HG03521 (cell line): ENCODE results near the gene CYP46A1.
A peak's percentile ranks its signal among the peaks of the same experiment; 100 is the strongest.

Source experiments
- ATAC-seq: cut with Tn5 transposase; IDR thresholded peaks from one replicate; pipeline ENCODE4 v1.9.1; 2021; ENCODE audit warnings: mild to moderate bottlenecking, moderate library complexity; ENCODE audit not compliant: unreplicated experiment

CYP46A1 gene

DNA sequence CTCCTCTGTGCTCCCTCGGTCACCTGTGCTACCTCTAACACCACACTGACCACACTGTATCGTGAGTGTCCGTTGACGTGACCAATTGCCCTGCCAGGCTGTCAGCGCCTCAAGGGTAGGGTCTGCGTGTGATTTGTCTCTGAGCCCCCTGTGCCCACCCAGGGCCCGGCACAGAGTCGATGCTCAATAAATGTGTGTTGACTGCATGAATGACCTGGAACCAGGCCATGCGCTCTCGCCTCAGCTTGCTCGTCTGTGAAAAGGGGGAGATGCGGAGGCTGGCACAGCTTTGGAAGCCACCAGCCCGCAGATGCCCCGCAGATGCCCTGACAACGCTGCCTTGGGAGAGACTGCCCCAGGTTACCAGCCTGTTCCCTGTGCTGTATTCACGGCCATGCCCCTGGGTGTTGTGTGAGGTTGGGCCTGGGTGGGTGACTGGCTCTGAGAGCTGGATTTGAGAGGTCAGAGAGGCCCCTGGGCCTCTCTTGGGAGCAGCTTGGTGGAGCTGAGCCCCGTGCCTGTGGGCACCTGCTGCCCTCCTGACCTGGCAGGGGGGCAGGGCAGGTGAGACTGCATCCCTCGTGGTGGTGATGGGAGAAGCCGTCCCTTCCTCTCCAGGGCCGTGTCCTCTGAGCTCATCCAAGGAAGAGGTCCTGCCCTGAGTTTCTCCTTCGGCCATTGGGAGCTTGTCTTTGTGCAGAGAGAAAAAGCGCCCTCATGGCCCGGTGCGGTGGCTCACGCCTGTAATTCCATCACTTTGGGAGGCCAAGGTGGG lies 43.2 kb downstream of the CYP46A1 start:
- ATAC-seq, result no peak

DNA sequence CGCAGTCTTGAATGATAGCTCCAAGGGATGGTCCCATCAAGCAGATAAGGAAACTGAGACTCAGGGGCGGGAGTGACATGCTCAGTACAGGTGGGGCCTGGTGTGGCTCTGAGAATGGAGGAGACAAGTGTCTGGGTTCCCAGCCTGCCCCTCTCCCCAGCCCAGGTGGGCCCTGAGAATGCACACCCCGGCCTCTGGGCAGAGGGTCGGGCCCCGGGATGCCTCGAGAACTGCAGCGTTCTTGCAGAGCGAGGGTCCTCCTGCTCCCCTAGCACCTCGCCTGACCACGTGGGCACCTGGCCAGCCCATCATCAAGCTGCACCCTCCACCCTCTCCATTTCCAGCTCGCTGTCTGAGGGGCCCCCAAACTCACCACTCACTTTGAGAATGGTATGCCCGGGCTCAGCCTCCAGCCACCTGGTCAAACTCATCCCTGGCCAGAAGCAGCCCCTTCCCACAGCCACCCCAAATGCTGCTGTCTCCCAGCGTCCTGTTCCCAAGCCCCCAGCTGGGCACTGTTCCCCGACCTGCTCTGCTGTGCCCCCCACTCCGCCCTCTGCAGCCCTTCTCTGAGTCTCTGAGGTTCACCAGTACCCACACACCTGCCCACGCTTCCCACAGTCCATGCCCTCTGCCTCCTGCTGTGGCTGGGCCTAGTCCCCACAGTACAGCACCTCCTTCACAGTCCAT lies 44.3 kb downstream of the CYP46A1 start:
- ATAC-seq, result no peak

DNA sequence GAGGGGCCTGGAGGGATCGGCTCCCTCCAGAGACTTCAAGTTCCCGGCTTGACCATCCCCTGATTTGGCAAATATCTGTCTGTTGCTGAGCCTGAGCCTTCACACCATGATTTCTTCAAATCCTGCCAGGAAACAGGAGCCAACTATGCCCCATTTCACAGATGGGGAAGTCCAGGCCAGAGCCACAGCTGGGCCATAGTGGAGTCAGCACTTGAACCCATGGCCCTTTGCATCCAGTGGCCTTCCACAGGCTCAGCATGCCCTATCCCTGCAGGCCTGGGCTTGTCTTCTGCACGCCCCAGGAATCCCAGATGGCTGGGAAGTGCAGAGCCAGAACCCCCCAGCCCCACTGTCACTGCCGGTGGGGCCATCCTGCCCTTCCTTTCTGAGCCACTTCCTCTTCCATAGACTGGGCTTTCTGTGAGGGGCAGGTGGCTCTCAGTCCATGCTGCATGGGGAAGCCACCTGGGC lies 44.9 kb downstream of the CYP46A1 start:
- ATAC-seq, result no peak

DNA sequence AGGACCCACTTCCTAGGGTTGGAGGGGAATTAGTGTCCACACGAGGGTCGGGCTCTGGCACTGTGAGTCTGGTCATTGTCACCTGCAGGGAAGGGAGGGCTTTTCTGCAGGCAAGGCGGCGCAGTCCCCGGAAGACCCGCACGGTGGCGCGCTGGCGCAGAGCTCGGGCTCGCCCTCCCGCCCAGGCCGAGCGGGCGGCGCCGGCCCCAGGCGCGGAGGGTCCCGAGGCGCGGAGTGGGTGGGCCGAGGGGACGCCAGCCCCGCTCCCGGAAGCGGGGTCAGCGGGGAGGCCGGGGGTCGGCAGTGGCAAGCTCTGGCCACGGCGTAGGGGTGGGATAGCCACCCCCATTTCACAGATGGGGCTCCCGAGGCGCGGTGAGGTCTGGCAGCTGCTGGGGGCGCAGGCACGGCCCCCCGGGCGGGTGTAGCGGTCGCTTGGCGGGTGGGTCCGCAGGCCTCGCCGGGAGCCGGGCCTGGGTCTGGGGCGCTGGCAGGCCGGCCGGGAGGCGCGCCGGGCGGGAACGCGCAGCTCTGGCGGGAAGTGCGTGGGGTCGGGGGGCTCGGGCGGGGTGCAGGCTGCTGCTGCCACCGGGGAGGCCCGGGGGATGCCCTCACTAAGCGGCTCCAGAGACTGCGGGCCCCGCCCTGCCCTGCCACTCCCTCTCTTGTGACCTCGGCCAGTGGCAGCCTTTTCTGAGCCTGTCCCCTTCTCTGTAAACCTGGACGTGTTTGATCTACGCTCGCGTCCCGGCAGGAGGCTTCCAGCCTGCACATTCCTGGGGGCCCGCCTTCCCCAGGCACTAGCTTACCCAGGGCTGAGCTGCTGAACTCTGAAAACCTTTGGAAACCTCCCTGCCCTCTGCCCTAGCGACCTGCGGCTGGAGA lies 46.1 kb downstream of the CYP46A1 start:
- ATAC-seq, result peak; percentile 55

DNA sequence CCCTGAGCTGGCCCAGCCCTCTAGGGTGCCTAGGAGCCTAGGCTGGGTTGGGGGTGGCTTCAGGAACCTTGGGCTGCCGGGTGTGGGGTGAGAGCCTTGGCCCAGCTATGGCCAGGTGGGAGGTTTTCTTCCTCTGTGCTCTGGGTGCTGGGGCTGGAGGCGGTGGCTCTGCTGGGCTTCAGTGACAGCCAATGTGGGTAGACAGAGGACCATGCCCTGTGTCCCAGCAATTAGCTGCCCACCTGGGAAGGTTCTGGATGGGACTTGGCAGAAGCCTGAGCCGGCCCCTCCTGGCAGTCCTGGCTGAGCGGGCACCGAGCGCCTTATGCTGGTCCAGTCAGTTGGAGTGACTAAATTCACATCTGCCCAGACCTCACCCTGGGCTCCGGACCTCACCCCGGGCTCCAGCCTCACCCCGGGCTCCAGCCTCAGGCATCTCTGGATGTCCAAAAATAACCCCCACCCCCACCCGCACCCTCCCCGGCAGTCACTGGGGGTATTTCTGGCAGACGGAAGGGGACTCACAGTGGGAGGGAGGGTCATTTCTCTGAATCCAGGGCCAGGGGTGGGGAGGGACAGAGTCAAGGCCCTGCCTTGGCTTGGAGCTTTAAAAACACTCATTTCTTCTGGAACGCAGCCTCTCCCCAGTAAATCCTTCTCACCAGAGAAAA lies 46.9 kb downstream of the CYP46A1 start:
- ATAC-seq, result no peak

DNA sequence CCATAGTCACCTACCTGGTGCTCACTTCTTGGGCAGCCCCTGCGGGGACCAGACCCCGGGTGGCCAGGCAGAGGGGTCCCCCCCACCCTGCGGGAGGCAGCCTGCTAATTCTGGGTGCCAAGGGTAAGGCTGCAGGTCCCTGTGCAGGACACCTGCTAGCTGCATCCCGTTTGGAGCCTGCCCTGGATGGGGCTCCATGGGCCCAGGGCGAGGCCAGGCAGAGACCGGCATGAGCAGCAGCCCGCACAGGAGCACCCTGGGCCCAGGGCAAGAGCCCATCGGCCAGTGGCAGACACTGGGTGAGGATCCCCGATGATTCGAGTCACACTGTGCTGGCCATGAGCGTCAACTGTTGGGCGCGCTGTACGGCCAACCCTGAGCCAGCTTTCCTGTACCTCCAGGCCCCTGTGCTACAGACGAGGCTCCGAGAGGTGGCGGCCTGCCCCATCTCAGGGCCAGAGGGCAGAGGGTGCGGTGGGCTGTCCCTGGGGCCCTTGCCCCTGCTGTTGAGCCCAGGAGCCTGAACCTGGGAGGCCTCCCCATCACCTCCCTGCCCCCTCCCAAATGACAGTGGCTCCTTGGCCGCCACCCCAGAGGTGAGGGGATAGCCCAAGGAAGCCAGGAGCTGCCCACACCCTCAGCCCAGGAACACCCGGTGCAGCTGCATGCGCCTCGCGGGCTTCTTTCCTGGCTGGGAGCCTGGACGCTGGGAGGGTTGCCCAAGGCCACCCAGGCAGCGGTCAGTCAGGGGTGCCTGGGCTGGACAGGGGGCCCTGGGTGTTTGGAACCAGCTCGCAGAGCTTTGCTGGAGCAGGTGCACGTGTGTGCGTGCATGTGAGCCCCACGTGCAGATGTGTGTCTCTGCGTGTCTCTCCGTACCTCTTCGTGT lies 47.7 kb downstream of the CYP46A1 start:
- ATAC-seq, result no peak

DNA sequence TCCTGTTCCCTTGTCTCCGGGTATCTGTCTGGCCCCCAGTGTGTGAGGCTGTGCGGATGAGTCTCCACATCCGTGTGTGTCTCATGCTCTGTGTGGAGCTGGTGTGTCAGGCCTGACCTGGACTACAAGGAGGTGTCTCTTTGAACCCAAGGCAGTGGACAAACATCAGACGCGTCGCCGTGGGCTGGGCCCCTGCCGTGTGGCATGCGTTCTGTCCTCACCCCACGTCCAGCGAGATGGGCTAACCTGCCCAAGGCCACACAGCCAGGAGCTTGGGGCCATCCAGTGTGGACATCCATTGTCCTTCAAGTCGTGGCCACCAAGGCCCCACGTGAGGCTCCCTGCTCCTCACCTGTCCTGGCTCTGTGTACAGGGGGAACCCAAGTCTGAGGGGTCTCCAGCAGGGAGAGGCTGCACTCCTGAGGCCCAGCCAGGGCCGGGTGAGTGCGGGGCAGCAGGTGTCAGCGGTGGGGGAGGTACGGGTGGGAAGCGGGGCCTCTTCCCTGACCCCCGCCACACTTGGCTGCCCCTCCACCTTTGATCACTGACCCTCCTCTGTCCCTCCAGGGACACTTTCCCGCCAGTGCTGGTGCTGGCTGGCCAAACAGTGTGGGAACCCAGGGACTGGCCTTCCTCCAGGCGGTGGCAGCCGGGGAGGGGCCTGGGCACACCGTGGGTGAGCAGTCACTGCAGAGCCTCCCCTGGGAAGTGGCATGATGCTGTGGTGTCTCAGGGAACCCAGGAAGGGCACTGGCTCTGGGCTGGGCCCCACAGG lies 48.5 kb downstream of the CYP46A1 start:
- no peak for ATAC-seq

DNA sequence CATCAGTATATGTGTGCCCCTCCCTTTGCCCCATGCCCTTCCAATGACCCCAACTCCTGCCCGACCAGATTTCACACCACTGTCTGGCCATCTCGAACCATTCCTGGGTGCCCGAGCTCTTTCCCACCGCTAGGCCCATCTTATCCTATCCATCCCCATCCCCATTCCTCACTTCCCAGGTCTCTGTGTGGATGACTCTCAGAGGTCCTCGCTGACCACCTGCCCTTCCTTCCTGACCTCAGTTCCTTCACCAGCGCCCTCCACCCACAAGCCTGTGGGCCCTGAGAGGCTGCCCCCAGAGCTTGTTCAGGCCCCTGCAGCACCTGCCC lies 49.1 kb downstream of the CYP46A1 start:
- ATAC-seq, result no peak

DNA sequence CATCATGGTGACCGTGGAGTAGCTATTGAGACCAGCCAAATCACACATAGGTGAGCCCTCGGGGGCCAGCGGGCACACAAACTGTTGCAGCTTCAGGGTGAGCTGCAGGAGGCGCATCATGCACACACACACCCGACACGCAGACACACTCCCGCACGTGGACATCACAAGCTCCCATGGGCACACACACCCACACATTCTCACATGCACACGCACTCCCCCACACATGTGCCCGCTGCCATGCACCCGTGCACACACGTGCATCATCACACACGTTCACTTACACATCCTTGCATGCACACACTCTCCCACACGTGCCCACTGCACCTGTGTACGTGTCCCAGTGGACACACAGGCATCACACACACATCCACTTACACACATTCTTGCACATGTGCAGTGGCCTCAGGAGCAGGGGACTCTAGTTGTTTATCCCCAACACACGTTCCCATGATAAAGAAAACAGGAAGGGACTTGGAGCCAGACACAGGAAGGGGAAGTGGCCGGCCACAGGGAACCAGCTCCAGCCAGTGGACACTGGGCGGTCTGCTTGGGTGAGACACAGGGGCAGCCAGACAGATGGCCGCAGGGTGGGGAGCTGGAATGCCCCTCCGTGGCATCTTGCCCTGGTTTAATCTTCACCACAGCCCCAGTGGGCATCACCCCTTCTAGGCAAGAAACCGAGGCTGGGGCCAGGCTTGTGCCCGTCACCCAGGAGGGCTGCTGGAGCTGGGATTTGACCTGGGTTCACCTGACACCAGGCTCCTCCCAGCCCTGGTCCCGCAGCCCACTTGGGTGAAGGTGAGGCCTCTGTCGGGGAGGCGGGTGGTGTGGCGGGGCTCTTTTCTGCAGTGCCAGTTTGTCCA lies 49.7 kb downstream of the CYP46A1 start:
- ATAC-seq, result no peak

DNA sequence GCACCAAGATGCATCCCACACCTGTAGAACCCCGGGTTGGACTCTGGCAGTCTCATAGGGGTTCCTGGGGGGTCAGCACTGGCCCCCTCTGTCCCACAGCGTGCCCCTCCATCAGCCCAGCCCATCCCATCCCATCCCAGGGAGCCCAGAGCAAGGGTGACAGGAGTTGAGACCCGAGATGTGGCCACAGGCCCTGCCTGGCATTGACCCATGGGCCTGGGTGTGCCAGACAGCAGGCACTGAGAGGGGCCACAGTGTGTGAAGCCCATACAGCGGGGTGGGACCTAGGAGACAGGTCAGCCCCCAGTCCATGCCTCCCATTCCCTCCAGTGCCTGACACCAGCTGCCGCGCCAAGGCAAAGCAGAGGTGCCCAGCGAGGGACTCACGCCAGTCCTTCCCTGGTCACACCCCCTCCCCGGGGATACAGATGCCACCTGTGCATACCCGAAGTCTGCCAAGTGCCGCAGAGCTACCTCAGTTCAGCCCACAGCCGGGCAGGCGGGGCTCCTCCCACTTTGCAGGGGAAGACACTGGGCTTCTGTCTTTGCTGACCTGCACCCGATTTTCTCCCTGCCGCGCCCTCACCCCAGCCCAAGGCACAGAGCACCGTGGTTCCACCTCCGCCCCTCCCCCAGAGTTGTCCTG lies 50.4 kb downstream of the CYP46A1 start:
- no peak for ATAC-seq

DNA sequence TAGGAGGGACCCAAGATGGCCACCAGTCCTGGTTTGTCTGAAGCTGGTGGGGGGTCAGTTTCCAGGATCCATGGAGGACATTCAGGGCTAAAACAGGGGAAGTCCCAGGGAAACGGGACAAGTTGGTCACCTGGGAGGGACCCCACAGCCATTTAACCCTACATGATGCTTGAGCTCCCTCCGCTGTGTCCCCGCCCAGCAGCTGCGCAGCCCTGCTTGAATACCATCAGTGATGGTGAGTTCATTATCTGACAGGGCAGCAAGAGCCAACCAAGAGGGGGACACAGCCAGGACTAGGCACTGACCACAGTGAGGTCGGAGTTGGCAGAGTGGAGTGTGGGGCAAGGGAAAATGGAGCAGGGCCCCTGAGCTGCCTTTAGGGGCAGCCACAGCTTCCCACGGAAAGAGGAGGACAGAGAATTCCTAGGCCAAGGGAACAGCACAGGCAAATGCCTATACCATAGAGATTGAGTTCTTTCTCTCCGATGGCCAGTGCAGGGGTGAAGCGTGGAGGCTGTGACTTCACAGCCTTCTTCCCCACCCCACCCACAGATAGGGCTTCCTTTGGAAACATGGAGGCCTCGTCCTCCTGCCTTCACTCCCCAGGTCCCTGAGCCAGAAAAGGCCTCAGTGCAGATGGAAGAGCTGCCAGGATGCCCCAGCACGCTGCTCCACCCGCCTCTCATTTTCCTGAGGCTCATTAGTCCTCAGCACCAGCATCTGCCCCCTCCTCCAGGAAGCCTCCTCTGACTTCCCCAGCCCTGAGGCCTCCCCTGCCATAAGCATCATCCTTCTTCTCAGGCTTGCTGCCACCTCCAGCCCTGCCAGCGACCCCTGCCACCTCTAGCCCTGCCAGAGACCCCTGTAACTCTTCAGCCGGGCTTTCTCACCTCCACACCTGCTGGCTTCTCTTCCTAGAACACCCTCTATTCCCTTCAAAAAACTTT lies 51.4 kb downstream of the CYP46A1 start:
- no peak for ATAC-seq

DNA sequence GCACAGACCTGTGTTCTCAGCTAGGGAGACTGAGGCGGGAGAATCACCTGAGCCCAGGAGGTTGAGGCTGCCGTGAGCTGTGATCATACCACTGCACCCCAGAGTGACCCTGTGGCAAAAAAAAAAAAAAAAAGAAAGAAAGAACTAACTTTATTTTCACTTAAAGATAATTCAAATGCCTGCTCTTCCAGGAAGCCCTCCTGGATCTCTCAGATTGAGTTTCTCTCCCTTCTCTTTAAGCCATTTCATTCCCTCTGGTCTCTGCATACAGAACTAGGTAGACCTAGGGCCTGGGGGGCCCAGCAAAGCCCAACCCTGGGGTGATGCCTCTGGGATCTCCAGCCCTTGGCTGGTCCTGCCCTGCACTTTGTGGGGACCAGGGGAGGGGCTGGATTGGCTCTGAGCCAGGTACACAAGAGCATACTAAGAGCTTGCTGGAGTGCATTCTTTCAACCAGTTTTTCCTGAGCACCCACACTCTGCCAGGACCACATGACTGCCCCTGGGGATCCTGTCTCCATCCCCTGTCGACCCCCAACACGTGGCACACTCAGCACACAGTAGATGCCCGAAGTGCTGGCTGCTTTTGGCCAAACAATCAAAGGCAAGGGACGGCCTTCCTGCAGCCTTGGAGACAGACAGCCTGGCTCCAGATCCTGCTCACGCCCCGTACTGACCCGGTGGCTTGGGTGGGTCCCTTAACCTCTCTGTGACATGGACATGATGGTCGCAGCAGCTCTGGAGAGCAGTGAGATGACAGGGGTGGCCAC lies 52.7 kb downstream of the CYP46A1 start:
- ATAC-seq, result no peak

DNA sequence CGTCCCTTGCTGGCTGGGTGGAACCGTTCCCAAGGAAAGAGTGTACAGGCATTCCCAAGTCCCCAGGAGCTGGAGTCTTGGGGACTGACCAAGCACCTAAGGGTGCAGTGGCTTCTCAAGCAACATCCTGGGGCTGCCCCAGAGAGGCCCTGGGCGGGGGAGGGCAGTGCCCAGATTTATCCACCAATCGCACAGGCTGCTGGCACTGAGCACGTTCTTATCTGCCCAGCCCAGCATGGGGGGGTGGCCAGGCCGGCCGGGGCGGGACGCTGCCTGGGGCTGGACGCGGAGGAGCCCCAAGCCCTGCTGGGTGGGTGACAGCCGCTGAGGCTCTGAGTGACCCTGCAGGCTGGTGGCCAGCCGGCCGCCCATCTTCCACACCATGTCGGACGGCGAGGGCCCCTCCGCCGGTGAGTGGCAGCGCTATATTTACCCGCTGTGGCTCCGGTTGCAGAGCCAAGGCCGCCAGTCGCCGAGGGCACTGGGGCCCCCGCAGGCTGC lies 53.4 kb downstream of the CYP46A1 start:
- ATAC-seq, result no peak

DNA sequence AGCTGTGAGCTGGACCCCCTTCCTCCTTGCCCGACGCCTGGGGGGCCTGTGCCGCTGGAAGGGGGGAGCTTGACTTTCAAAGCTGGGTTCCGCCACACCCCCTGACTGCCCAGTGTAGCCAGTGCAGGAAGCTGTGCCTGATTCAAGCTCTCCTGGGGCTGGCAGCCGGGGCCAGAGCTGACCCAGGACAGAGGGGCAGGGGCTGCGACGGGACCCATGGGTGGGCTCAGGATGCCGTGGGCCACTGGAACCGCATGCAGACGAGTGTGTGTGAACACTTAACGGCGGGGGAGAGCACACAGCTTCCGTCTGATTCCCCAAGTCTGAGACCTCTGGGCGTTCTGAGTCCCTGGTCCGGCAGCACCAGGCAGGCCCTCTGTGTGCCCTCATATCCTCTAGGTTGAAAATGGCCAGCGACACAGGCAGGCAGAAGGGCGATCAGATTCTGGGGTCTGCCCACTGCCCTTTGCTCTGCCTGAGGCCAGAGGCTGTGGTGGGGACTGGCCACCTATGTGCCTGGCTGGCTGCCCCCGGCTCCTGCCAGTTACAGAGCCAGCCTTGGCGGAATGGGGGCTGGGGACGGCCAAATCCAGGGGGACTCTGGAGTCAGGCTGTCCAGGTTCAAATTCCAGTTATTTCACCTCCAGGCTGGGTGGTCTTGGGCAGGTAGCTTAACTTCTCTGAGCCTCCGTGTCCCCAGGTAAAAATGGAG lies 54.0 kb downstream of the CYP46A1 start:
- ATAC-seq, result no peak

DNA sequence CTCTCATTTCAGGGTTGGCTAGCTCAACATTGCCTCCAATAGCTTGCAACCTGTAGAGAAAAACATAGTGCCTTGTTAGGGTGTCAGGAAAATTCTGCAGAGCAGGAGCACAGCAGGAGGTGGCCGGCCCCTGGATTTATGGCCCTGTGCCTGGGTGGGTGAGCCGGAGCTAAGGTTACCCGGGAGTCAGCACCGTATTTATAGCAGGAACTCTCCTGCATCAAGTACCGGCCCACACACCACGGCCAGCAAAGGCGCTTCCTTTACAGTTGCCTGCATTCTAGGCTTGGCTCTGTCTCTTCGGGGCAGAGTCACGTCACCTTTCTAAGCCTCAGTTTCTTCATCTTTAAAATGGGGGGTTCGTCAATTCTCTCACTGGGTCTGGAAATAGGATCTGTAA lies 56.3 kb downstream of the CYP46A1 start:
- ATAC-seq, result no peak
